ENCODE results near the gene NIPA2. TPM values are rescaled to one million over a fixed set of nuclear protein-coding genes. Genes with fewer than 3 reads are reported as not detected.

Gene NIPA2
- total RNA-seq, 1 donor from 2014 or later, result 81.0 TPM

- TF ChIP-seq CTCF (IDR thresholded peaks at IDR 0.05; ENCODE audit: unreplicated experiment), result no peak
- Mint-ChIP-seq H3K27me3 (ENCODE audit: unreplicated experiment) (peaks cover 5% of the 10 kb centered on the region), H3K36me3 (ENCODE audit: low read depth, unreplicated experiment) (peaks cover 42% of the 10 kb centered on the region), H3K27ac (ENCODE audit: unreplicated experiment) (no peak overlapping the region), H3K4me3 (ENCODE audit: unreplicated experiment) (no peak overlapping the region), H3K4me1 (ENCODE audit: unreplicated experiment) (peaks cover 3% of the 10 kb centered on the region), H3K9me3 (ENCODE audit: unreplicated experiment) (no peaks in the 10 kb centered on the region)
- no peak for DNase-seq (ENCODE audit: low spot score)
These were observed 50.8 kb downstream of the NIPA2 start for GRCh38 chr15:22889146-22889818.

- H3K27me3 Mint-ChIP-seq (ENCODE audit: unreplicated experiment), result peaks cover 5% of the 10 kb centered on the region
- peaks cover under 1% of the 10 kb centered on the region for H3K4me1 Mint-ChIP-seq (ENCODE audit: unreplicated experiment)
- H3K36me3 Mint-ChIP-seq (ENCODE audit: low read depth, unreplicated experiment), result peaks cover 39% of the 10 kb centered on the region
- H3K27ac Mint-ChIP-seq (ENCODE audit: unreplicated experiment), result no peak overlapping the region
- no peaks in the 10 kb centered on the region for H3K9me3 Mint-ChIP-seq (ENCODE audit: unreplicated experiment)
- DNase-seq (ENCODE audit: low spot score), result no peak
- no peak for TF ChIP-seq CTCF (IDR thresholded peaks at IDR 0.05; ENCODE audit: unreplicated experiment)
- H3K4me3 Mint-ChIP-seq (ENCODE audit: unreplicated experiment), result no peak overlapping the region
These were observed 51.8 kb downstream of the NIPA2 start for GRCh38 chr15:22890296-22890695.

GRCh38 chr15:22891426-22892210 lies 53.2 kb downstream of the NIPA2 start:
- peaks cover 45% of the 10 kb centered on the region for H3K36me3 Mint-ChIP-seq (ENCODE audit: low read depth, unreplicated experiment)
- H3K9me3 Mint-ChIP-seq (ENCODE audit: unreplicated experiment), result no peaks in the 10 kb centered on the region
- no peaks in the 10 kb centered on the region for H3K4me1 Mint-ChIP-seq (ENCODE audit: unreplicated experiment)
- no peak for DNase-seq (ENCODE audit: low spot score)
- TF ChIP-seq CTCF (IDR thresholded peaks at IDR 0.05; ENCODE audit: unreplicated experiment), result no peak
- peaks cover 9% of the 10 kb centered on the region for H3K27me3 Mint-ChIP-seq (ENCODE audit: unreplicated experiment)
- H3K4me3 Mint-ChIP-seq (ENCODE audit: unreplicated experiment), result peak overlapping the region; percentile 43
- no peak overlapping the region for H3K27ac Mint-ChIP-seq (ENCODE audit: unreplicated experiment)

GRCh38 chr15:22892333-22892732 lies 53.9 kb downstream of the NIPA2 start:
- peaks cover 44% of the 10 kb centered on the region for H3K36me3 Mint-ChIP-seq (ENCODE audit: low read depth, unreplicated experiment)
- H3K4me3 Mint-ChIP-seq (ENCODE audit: unreplicated experiment), result peak overlapping the region; percentile 43
- no peak overlapping the region for H3K27ac Mint-ChIP-seq (ENCODE audit: unreplicated experiment)
- peaks cover 9% of the 10 kb centered on the region for H3K27me3 Mint-ChIP-seq (ENCODE audit: unreplicated experiment)
- TF ChIP-seq CTCF (IDR thresholded peaks at IDR 0.05; ENCODE audit: unreplicated experiment), result no peak
- no peaks in the 10 kb centered on the region for H3K9me3 Mint-ChIP-seq (ENCODE audit: unreplicated experiment)
- no peak for DNase-seq (ENCODE audit: low spot score)
- no peaks in the 10 kb centered on the region for H3K4me1 Mint-ChIP-seq (ENCODE audit: unreplicated experiment)

- Mint-ChIP-seq H3K36me3 (ENCODE audit: low read depth, unreplicated experiment) (peaks cover 42% of the 10 kb centered on the region), H3K27me3 (ENCODE audit: unreplicated experiment) (peaks cover 11% of the 10 kb centered on the region), H3K9me3 (ENCODE audit: unreplicated experiment) (no peaks in the 10 kb centered on the region), H3K4me1 (ENCODE audit: unreplicated experiment) (no peaks in the 10 kb centered on the region), H3K27ac (ENCODE audit: unreplicated experiment) (no peak overlapping the region), H3K4me3 (ENCODE audit: unreplicated experiment) (no peak overlapping the region)
- no peak for TF ChIP-seq CTCF (IDR thresholded peaks at IDR 0.05; ENCODE audit: unreplicated experiment)
- no peak for DNase-seq (ENCODE audit: low spot score)
These were observed 54.6 kb downstream of the NIPA2 start for GRCh38 chr15:22893081-22893480.
